IMR-90 (cell line): ENCODE measurements around the gene TBPL2. TPM values are rescaled to one million over a fixed set of nuclear protein-coding genes. Genes with fewer than 3 reads are reported as not detected.

Experiments
- ATAC-seq: fragments of 200-7000 bp; cut with Tn5 transposase; 2 replicates; pipeline ENCODE4 v1.9.1; 2020; ENCODE audit warnings: low read depth, mild to moderate bottlenecking, moderate library complexity
- BruUV-seq: library from RNA; stranded (reverse); fragments of 400-500 nt; replicated peaks from 2 replicates; lab custom pipeline; 2021; lab: Mats Ljungman, UMichigan
- CTCF ChIA-PET: fragments of 300-600 bp; formaldehyde crosslinking; extraction: SDS; loops from one replicate; lab custom pipeline; 2021; ENCODE audit warnings: antibody characterized with exemption; lab: Yijun Ruan, JAX
- POLR2A ChIA-PET: fragments of 300-600 bp; sonication (Branson Sonifier 250); formaldehyde crosslinking; loops from one replicate; lab custom pipeline; 2022; ENCODE audit warnings: antibody characterized with exemption; ENCODE audit not compliant: unreplicated experiment; lab: Charles Lee
- DNase-seq: peaks from one replicate; pipeline ENCODE4 v3.0.0; 2013
- H2AFZ ChIP-seq: replicated peaks from 2 replicates; pipeline ENCODE3; 2013; ENCODE audit warnings: low read length, mild to moderate bottlenecking; ENCODE audit not compliant: poor library complexity
- H2AK5ac ChIP-seq: 2 replicates; pipeline ENCODE4 v1.6.1; 2013; ENCODE audit warnings: low read depth, low read length, inconsistent platforms
- H2AK9ac ChIP-seq: replicated peaks from 2 replicates; pipeline ENCODE3; 2013; ENCODE audit warnings: mild to moderate bottlenecking, low read depth, low read length, moderate library complexity; ENCODE audit not compliant: poor library complexity
- H2BK120ac ChIP-seq: 2 replicates; pipeline ENCODE4 v1.6.1; 2013; ENCODE audit warnings: low read depth, low read length, inconsistent platforms
- H2BK15ac ChIP-seq: 3 replicates; pipeline ENCODE4 v1.6.1; 2013; ENCODE audit warnings: low read depth, low read length, inconsistent platforms
- H2BK20ac ChIP-seq: 2 replicates; pipeline ENCODE4 v1.6.1; 2013; ENCODE audit warnings: low read depth, mild to moderate bottlenecking, inconsistent platforms, low read length, moderate library complexity
- H2BK5ac ChIP-seq: 2 replicates; pipeline ENCODE4 v1.6.1; 2013; ENCODE audit warnings: mild to moderate bottlenecking, low read depth, low read length, inconsistent platforms; ENCODE audit not compliant: poor library complexity, severe bottlenecking
- H3K14ac ChIP-seq: replicated peaks from 2 replicates; pipeline ENCODE4 v1.6.1; 2013; ENCODE audit warnings: low read depth, low read length, inconsistent platforms
- H3K18ac ChIP-seq: 2 replicates; pipeline ENCODE4 v1.6.1; 2013; ENCODE audit warnings: low read depth, low read length, control low read depth
- H3K23ac ChIP-seq: 2 replicates; pipeline ENCODE4 v1.6.1; 2013; ENCODE audit warnings: low read depth, low read length, inconsistent platforms
- H3K27ac ChIP-seq: 2 replicates; pipeline ENCODE4 v1.5.1; 2013; ENCODE audit warnings: mild to moderate bottlenecking, control low read depth, low read length; ENCODE audit not compliant: insufficient read depth
- H3K27me3 ChIP-seq: 2 replicates; pipeline ENCODE4 v1.6.1; 2013; ENCODE audit warnings: low read length; ENCODE audit not compliant: control insufficient read depth, insufficient read depth
- H3K36me3 ChIP-seq: 2 replicates; pipeline ENCODE4 v1.6.1; 2013; ENCODE audit warnings: low read length, mixed read lengths; ENCODE audit not compliant: control insufficient read depth, insufficient read depth
- H3K4ac ChIP-seq: 2 replicates; pipeline ENCODE4 v1.6.1; 2013; ENCODE audit warnings: low read depth, low read length, inconsistent platforms
- H3K4me1 ChIP-seq: 2 replicates; pipeline ENCODE4 v1.6.1; 2013; ENCODE audit warnings: low read length, mixed read lengths; ENCODE audit not compliant: control insufficient read depth, insufficient read depth
- H3K4me2 ChIP-seq: 2 replicates; pipeline ENCODE4 v1.6.1; 2013; ENCODE audit warnings: low read depth, mild to moderate bottlenecking, control low read depth, low read length, moderate library complexity
- H3K4me3 ChIP-seq: 2 replicates; pipeline ENCODE4 v1.5.1; 2013; ENCODE audit warnings: low read depth, mild to moderate bottlenecking, control low read depth, low read length, moderate library complexity; ENCODE audit not compliant: insufficient read depth
- H3K56ac ChIP-seq: 2 replicates; pipeline ENCODE4 v1.6.1; 2013; ENCODE audit warnings: low read length, inconsistent platforms; ENCODE audit not compliant: insufficient read depth; ENCODE audit errors: extremely low read depth
- H3K79me1 ChIP-seq, 2 experiments: 2 replicates each; pipeline ENCODE4 v1.6.1; 2013; ENCODE audit warnings: low read length in 2 of 2, inconsistent platforms in 1 of 2, low read depth in 1 of 2
- H3K9ac ChIP-seq: 2 replicates; pipeline ENCODE4 v1.6.1; 2013; ENCODE audit warnings: low read depth, low read length, control low read depth
- H3K9me1 ChIP-seq: 2 replicates; pipeline ENCODE4 v1.6.1; 2013; ENCODE audit warnings: low read length, inconsistent platforms; ENCODE audit not compliant: insufficient read depth
- H3K9me3 ChIP-seq: 2 replicates; pipeline ENCODE4 v1.6.1; 2013; ENCODE audit warnings: low read length; ENCODE audit not compliant: control insufficient read depth, insufficient read depth
- H4K20me1 ChIP-seq: 2 replicates; pipeline ENCODE4 v1.6.1; 2013; ENCODE audit warnings: low read length, inconsistent platforms; ENCODE audit not compliant: insufficient read depth
- H4K5ac ChIP-seq: 2 replicates; pipeline ENCODE4 v1.6.1; 2013; ENCODE audit warnings: mild to moderate bottlenecking, low read depth, low read length, control low read depth
- H4K8ac ChIP-seq, 2 experiments: 2 replicates each; pipeline ENCODE4 v1.6.1; 2013; ENCODE audit warnings: low read depth in 2 of 2, low read length in 2 of 2, control low read depth in 1 of 2, inconsistent platforms in 1 of 2
- H4K91ac ChIP-seq: 2 replicates; pipeline ENCODE4 v1.6.1; 2013; ENCODE audit warnings: low read depth, low read length, inconsistent platforms; ENCODE audit not compliant: insufficient read depth
- BHLHE40 ChIP-seq: fragments of 150-350 bp; IDR thresholded peaks from 2 replicates; pipeline ENCODE4 v1.6.1; 2016; ENCODE audit warnings: mild to moderate bottlenecking, low read depth, low read length
- CHD1 ChIP-seq: IDR thresholded peaks from 2 replicates; pipeline ENCODE4 v1.6.1; 2012; ENCODE audit warnings: low read depth, low read length, improper control_type of control experiment
- FOS ChIP-seq: fragments of 150-350 bp; IDR thresholded peaks from 2 replicates; pipeline ENCODE4 v1.6.1; 2016; ENCODE audit warnings: low read depth, low read length
- MAFK ChIP-seq: IDR thresholded peaks from 2 replicates; pipeline ENCODE4 v1.6.1; 2012; ENCODE audit warnings: low read depth, low read length, improper control_type of control experiment
- MAZ ChIP-seq: IDR thresholded peaks from 2 replicates; pipeline ENCODE4 v1.6.1; 2012; ENCODE audit warnings: low read depth, mild to moderate bottlenecking, low read length, improper control_type of control experiment, moderate library complexity, borderline replicate concordance
- MXI1 ChIP-seq: IDR thresholded peaks from 2 replicates; pipeline ENCODE4 v1.6.1; 2012; ENCODE audit warnings: low read depth, mild to moderate bottlenecking, low read length, moderate library complexity, borderline replicate concordance
- NFE2L2 ChIP-seq: fragments of 150-350 bp; IDR thresholded peaks from 2 replicates; pipeline ENCODE4 v1.6.1; 2016; ENCODE audit warnings: low read depth, mild to moderate bottlenecking, low read length
- POLR2A ChIP-seq: IDR thresholded peaks from 2 replicates; pipeline ENCODE4 v1.6.1; 2012; ENCODE audit warnings: mild to moderate bottlenecking, low read depth, low read length
- RAD21 ChIP-seq: IDR thresholded peaks from 2 replicates; pipeline ENCODE4 v1.6.1; 2012; ENCODE audit warnings: low read length, improper control_type of control experiment
- RCOR1 ChIP-seq: IDR thresholded peaks from 2 replicates; pipeline ENCODE4 v1.6.1; 2012; ENCODE audit warnings: mild to moderate bottlenecking, low read length, improper control_type of control experiment; ENCODE audit not compliant: insufficient replicate concordance
- RFX5 ChIP-seq: IDR thresholded peaks from 2 replicates; pipeline ENCODE4 v1.8.0; 2012; ENCODE audit warnings: low read depth, mild to moderate bottlenecking, low read length, moderate library complexity
- SMC3 ChIP-seq: fragments of 150-350 bp; IDR thresholded peaks from 2 replicates; pipeline ENCODE4 v1.6.1; 2016; ENCODE audit warnings: low read depth, mild to moderate bottlenecking, antibody characterized with exemption, low read length, moderate library complexity
- WGBS, 2 experiments: methylation state at CpG; one replicate each; pipeline versions ENCODE4 v1.1.5 to v1.1.7; 2013; ENCODE audit warnings: missing lambda C conversion rate in 2 of 2; ENCODE audit not compliant: insufficient read length in 1 of 2; ENCODE audit errors: extremely low coverage in 2 of 2; 5-methylcytosine and 5-hydroxymethylcytosine counted together
- dilution Hi-C: fragments of 300-500 bp; cut with HindIII; formaldehyde crosslinking; loops from one replicate; pipeline ENCODE4 v1.14.3; 2018; ENCODE audit warnings: low sequenced_read_pairs; ENCODE audit not compliant: unreplicated experiment
- in situ Hi-C: fragments of 300-500 bp; cut with MboI; formaldehyde crosslinking; loops from 3 replicates; pipeline ENCODE4 v1.14.3; 2019; ENCODE audit warnings: low sequenced_read_pairs, inconsistent platforms, mixed read lengths
- intact Hi-C: fragments of 100-400 bp; cut with micrococcal nuclease; formaldehyde crosslinking; loops from 2 replicates; pipeline ENCODE4 v1.10.0; 2022
- polyA plus RNA-seq, 3 experiments: library from polyadenylated mRNA; depleted of rRNA; stranded (reverse); fragments of >200 nt; gene quantifications; 2 replicates each; pipeline ENCODE4 v1.2.3, GENCODE V29; 2012; ENCODE audit warnings: low replicate concordance in 1 of 3
- total RNA-seq: library from RNA; depleted of rRNA; stranded (reverse); fragments of >200 nt; gene quantifications from 2 replicates; pipeline ENCODE4 v1.2.3, GENCODE V29; 2012
- TF ChIP-seq, protein P1 (sequence below): conservative IDR thresholded peaks from 2 replicates; pipeline ENCODE4 v1.5.1; 2012; ENCODE audit warnings: mild to moderate bottlenecking, low read depth, low read length, improper control_type of control experiment
- TF ChIP-seq, protein P2 (sequence below): fragments of 150-350 bp; IDR thresholded peaks from 2 replicates; pipeline ENCODE4 v1.6.1; 2017; ENCODE audit warnings: mild to moderate bottlenecking, antibody characterized with exemption, low read length, low read depth

The TBPL2 gene
- total and polyA plus RNA-seq, 2 of the 4 experiments (the other 2 are of a cell fraction): not detected

DNA sequence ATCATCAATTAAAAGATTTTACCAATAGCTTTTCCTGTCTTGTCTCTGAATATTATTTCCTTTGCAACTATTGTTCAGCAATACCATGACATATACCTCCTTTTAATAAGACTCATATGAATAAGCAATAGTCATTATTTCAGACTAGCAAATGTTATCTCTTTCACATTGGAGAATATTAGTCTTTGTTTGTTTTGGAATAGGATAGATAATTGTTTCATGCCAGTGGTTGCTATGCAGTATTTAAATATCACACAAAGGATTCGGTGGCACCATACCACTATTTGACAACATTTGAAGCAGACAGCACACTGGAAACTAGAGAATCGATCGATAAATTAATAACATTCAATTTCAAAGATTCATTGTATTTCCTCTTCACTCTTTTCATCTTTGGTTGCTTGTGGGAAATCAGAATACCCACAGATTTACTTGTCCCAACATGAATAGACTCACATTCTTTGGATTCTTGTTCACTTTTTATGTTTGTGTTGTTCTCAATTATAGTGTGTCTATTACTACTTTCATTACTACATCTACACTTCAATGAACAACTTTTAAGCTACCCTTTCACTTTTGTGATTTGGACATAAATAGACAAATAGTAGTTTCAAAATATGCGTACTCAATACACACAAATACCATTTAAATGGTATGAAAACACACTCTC is 42.7 kb upstream of the TBPL2 start:
- ATAC-seq: no peak
- POLR2A ChIA-PET: no interaction called here
- CTCF ChIA-PET: no interaction called here

More for the DNA sequence above, 42.7 kb upstream of the TBPL2 start:
- H4K20me1 ChIP-seq: no peaks in the 10 kb centered on the region
- no peak overlapping the region for H3K14ac ChIP-seq
- no peaks in the 10 kb centered on the region for H3K9me3 ChIP-seq
- H3K9me1 ChIP-seq: no peaks in the 10 kb centered on the region
- no peak overlapping the region for H2AFZ ChIP-seq
- no peak overlapping the region for H2BK5ac ChIP-seq
- H3K23ac ChIP-seq: no peak overlapping the region
- no peak overlapping the region for H2AK5ac ChIP-seq
- intact Hi-C loops: no loop called here
- H4K5ac ChIP-seq: no peak overlapping the region
- WGBS, 2 experiments: no CpG with 5 or more reads among the region's 4 CpGs
- no peak overlapping the region for H3K4me3 ChIP-seq
- H3K4ac ChIP-seq: no peak overlapping the region
- H3K27ac ChIP-seq: no peak overlapping the region
- H2BK20ac ChIP-seq: no peak overlapping the region
- no peaks in the 10 kb centered on the region for H3K36me3 ChIP-seq
- H3K4me2 ChIP-seq: no peak overlapping the region
- H3K18ac ChIP-seq: no peak overlapping the region
- TF ChIP-seq SMC3 (no peak), NFE2L2 (no peak), MAZ (no peak), BHLHE40 (no peak), CHD1 (no peak), MXI1 (no peak), RAD21 (no peak), RFX5 (no peak), RCOR1 (no peak), POLR2A (no peak), FOS (no peak), MAFK (no peak)
- TF ChIP-seq, protein P1, sequence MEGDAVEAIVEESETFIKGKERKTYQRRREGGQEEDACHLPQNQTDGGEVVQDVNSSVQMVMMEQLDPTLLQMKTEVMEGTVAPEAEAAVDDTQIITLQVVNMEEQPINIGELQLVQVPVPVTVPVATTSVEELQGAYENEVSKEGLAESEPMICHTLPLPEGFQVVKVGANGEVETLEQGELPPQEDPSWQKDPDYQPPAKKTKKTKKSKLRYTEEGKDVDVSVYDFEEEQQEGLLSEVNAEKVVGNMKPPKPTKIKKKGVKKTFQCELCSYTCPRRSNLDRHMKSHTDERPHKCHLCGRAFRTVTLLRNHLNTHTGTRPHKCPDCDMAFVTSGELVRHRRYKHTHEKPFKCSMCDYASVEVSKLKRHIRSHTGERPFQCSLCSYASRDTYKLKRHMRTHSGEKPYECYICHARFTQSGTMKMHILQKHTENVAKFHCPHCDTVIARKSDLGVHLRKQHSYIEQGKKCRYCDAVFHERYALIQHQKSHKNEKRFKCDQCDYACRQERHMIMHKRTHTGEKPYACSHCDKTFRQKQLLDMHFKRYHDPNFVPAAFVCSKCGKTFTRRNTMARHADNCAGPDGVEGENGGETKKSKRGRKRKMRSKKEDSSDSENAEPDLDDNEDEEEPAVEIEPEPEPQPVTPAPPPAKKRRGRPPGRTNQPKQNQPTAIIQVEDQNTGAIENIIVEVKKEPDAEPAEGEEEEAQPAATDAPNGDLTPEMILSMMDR: no peak
- TF ChIP-seq, protein P2, sequence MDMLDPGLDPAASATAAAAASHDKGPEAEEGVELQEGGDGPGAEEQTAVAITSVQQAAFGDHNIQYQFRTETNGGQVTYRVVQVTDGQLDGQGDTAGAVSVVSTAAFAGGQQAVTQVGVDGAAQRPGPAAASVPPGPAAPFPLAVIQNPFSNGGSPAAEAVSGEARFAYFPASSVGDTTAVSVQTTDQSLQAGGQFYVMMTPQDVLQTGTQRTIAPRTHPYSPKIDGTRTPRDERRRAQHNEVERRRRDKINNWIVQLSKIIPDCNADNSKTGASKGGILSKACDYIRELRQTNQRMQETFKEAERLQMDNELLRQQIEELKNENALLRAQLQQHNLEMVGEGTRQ: no peak
- H4K8ac ChIP-seq: no peak overlapping the region
- H3K79me1 ChIP-seq: no peaks in the 10 kb centered on the region
- no TSS peak for BruUV-seq
- H2BK120ac ChIP-seq: no peak overlapping the region
- H3K56ac ChIP-seq: no peak overlapping the region
- no peak overlapping the region for H3K9ac ChIP-seq
- peaks cover 2% of the 10 kb centered on the region for H3K27me3 ChIP-seq
- dilution Hi-C loops: no loop called here
- in situ Hi-C loops: no loop called here
- H4K91ac ChIP-seq: no peak overlapping the region
- no peaks in the 10 kb centered on the region for H3K4me1 ChIP-seq
- DNase-seq: no peak
- H2AK9ac ChIP-seq: no peak overlapping the region
- no peak overlapping the region for H2BK15ac ChIP-seq
